Right ventricle myocardium inferior (tissue), 1 donor: ENCODE results near the gene HK1. TPM values are rescaled to one million over a fixed set of nuclear protein-coding genes. Genes with fewer than 3 reads are reported as not detected.
A peak's percentile ranks its signal among the peaks of the same experiment; 100 is the strongest.

Experiments
- ATAC-seq: fragments of 200-7000 bp; cut with Tn5 transposase; one replicate; pipeline ENCODE4 v1.9.1; 2020; ENCODE audit warnings: mild to moderate bottlenecking, moderate library complexity
- DNase-seq: peaks from one replicate; pipeline ENCODE4 v3.0.0; 2021; ENCODE audit errors: missing footprints
- intact Hi-C: fragments of 100-400 bp; cut with DNase I; formaldehyde crosslinking; loops from one replicate; pipeline ENCODE4 v1.11.0; 2022
- total RNA-seq: library from RNA; stranded (reverse); fragmentation: NEBNext Ultra II Directional; extraction: Animal tissue kit (Norgen Biotek cat#: 25700); gene quantifications from one replicate; pipeline ENCODE4 v1.2.1, GENCODE V29; 2021
- donor health status: DM: no; HTN: yes; CAD: no; lungs with severe emphysema.

The HK1 gene
- total RNA-seq, 1 donor from 2014 or later: 186 TPM

- DNase-seq (no peak), ATAC-seq (no peak)
- intact Hi-C loops: no loop called here
These were observed 140.9 kb downstream of the HK1 start for GRCh38 chr10:69419096-69419743.

GRCh38 chr10:69419744-69420126, 141.4 kb downstream of the HK1 start:
- intact Hi-C loops: no loop called here
- no peak for ATAC-seq
- no peak for DNase-seq

- intact Hi-C loops: no loop called here
- DNase-seq: peak; percentile 86
- ATAC-seq: peak; percentile 93
These were observed 143.5 kb downstream of the HK1 start for GRCh38 chr10:69421611-69422308.

DNA sequence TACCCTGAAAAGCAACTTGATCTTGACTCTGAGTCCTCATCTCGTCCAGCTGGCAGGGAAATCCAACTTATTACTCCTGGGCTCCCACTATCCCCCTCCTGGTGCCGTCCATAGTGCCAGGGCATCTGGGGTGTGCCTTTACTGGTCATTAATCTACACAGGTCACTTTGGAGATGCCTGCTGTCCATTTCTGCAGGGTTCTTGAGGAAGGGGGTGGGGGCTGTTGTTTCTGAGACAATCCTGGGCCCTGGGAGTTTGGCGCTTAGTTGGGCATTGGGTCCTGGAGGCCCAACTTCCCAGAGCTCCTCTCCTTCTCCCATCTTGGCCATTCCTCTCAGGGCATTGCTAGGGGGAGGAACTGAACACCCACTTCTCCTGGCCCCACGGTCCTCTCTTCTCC, 144.4 kb downstream of the HK1 start:
- intact Hi-C loops: no loop called here
- ATAC-seq: no peak
- DNase-seq: no peak

DNA sequence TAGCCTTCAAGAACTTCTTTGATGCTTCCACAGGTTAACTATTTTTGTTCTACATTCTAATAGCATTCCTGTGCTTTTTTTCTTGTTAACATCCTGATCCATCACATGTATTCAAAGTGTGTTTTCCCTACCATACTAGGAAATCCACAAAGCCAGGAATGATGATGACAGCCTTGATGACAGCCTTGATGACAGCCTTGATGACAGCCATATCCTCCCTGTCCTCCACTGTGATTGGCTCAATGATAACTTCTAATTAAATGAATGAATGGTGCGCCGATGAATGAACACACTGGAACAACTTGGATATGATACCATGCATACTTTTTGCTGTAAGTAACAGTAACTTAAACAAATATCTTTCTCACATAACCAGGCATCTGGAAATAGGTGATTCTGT, 146.7 kb downstream of the HK1 start:
- DNase-seq (no peak), ATAC-seq (no peak)
- intact Hi-C loops: loop anchor here (5.0 kb wide), 1 partner anchor 217 kb away; no protein-coding TSS in a partner anchor

DNA sequence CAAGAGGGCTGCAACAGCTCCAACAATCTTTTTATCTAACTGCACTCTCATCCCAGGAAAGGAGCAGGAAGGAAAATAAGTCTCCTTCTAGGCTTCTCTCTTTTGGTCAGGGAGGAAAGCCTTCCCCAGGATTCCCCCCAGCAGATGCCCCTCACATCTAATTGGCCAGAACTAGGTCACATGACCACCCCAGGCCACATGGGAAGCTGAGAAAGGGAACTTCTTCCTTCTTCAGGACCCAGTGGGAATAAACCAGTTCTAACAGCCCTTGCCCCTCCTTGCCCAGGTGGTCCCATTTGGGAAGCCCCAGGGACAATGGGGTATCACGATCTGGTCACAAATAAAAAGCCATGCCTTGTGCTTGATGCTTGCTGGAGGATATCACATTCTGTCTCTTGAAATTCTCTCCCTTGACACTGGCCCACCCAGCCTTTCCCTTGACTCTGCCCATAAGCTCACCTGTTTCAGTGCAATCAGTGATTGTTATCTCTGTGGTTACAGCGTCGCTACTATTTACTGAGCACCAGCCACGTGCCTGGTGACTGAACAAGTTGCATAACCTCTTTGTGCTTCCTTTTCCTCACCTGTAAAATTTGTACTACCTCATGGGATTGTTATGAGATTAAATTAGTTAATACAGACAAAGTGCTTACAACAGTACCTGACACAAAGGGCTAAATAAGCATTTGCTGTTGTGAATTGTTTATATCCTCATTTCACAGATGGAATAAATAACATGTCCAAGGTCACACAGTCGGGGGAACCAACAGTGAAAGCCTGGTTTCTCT, 147.4 kb downstream of the HK1 start:
- ATAC-seq (no peak), DNase-seq (no peak)
- intact Hi-C loops: loop anchor here (5.0 kb wide), 1 partner anchor 217 kb away; no protein-coding TSS in a partner anchor

DNA sequence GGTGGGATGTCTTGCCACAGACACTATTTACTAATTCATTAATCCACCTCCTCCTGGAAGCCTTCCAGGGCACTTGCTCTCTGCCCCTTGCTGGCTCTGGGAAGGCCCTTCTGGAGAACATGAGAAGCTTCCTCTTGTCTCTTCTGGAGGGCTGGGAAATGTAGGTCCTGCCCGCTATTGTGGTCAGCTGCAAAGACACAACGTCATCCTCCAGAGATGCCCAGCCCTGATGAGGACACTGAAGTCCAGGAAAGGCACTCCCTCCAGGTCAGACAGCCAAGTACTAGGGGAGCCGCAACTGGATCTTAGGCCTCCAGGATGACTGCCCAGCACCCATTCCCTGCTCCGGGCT, 148.1 kb downstream of the HK1 start:
- ATAC-seq (no peak), DNase-seq (no peak)
- intact Hi-C loops: loop anchor here (5.0 kb wide), 1 partner anchor 216 kb away; no protein-coding TSS in a partner anchor

GRCh38 chr10:69428165-69428564, 149.9 kb downstream of the HK1 start:
- ATAC-seq: no peak
- intact Hi-C loops: loop anchor here (5.0 kb wide), 1 partner anchor 214 kb away; no protein-coding TSS in a partner anchor
- no peak for DNase-seq

DNA sequence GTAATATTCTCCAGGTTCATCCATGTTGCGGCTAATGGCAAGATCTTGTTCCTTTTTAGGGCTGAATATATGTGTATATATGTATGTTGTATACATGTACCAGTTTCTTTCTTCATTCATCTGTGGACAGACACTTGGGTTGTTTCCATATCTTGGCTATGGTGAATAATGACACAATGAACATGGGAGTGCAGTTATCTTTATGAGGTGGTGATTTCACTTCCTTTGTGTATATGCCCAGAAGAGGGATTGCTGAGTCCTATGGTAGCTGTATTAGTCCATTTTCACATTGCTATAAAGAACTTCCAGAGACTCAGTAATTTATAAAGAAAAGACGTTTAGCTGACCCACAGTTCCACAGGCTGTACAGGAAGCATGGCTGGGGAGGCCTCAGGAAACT, 155.9 kb downstream of the HK1 start:
- DNase-seq (no peak), ATAC-seq (no peak)
- intact Hi-C loops: no loop called here

- ATAC-seq (no peak), DNase-seq (no peak)
- intact Hi-C loops: loop anchor here (5.0 kb wide), 1 partner anchor 47 kb away; no protein-coding TSS in a partner anchor
These were observed 156.6 kb downstream of the HK1 start for GRCh38 chr10:69434926-69435325.

GRCh38 chr10:69435966-69436520, 157.7 kb downstream of the HK1 start:
- DNase-seq: no peak
- ATAC-seq: no peak
- intact Hi-C loops: loop anchor here (5.0 kb wide), 1 partner anchor 46 kb away; no protein-coding TSS in a partner anchor

- ATAC-seq: no peak
- intact Hi-C loops: loop anchor here (5.0 kb wide), 1 partner anchor 45 kb away; no protein-coding TSS in a partner anchor
- no peak for DNase-seq
These were observed 159.3 kb downstream of the HK1 start for GRCh38 chr10:69437321-69438259.

DNA sequence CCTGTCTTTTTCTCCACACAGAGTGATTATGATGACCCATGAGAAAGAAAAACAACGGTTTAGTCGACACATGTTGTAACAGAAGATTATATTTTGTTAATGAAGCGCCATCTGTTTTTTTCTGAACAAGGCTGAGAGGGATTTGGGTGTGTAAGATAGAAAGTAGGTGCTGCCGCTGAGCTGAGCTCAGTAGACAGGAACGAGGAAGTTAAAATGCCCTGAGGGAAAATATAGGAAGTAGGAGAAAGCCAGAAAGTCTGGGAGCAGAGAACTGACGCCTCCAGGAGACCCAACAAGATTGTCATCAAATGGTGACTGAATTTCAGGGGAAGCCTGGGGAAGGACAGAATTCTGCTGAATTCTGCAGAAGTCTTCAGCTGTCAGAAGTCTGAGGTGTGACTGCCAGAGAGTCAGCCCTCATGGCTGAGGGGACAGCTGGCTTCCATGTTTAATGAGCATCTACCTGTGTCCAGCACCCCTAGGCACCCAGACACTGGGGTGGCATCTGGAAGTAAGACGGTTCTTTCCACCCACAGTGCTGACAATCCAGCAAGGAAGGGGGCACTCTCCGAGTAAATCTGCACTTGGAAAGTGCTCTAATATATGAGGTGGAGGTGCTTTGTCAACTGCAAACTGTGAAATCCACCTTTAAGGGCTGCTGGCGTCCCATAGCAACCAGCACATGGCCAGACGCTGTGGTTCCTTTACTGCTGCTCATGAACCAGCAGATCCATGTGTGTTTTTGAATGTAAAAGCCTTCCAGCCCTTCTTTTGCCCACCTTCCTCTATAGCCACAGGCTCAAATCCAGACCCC, 160.4 kb downstream of the HK1 start:
- ATAC-seq (peak; percentile 46), DNase-seq (no peak)
- intact Hi-C loops: loop anchor here (5.0 kb wide), 1 partner anchor 44 kb away; no protein-coding TSS in a partner anchor

DNA sequence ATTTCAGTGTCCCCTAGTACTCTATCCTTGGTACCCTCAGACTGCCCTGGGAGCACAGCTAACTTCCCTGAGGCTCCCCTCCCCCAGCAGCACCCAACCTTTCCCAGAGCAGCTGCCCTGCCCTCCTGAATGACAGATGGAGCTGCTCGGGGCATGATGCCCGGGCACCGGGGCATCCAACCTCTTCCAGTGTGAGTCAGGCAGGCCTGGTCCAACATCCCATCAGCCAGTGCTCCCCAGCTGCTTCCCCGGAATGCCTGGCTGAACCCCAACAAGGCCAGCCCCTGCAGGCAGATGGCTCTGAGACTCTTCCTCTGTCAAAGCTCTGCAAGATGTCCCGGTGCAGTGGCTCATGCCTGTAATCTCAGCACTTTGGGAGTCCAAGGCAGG, 161.0 kb downstream of the HK1 start:
- DNase-seq: no peak
- intact Hi-C loops: loop anchor here (5.0 kb wide), 1 partner anchor 43 kb away; no protein-coding TSS in a partner anchor
- no peak for ATAC-seq

GRCh38 chr10:69439813-69440506, 161.7 kb downstream of the HK1 start:
- intact Hi-C loops: loop anchor here (5.0 kb wide), 1 partner anchor 42 kb away; no protein-coding TSS in a partner anchor
- ATAC-seq (no peak), DNase-seq (no peak)

- ATAC-seq (no peak), DNase-seq (no peak)
- intact Hi-C loops: no loop called here
These were observed 165.1 kb downstream of the HK1 start for GRCh38 chr10:69443354-69443753.

DNA sequence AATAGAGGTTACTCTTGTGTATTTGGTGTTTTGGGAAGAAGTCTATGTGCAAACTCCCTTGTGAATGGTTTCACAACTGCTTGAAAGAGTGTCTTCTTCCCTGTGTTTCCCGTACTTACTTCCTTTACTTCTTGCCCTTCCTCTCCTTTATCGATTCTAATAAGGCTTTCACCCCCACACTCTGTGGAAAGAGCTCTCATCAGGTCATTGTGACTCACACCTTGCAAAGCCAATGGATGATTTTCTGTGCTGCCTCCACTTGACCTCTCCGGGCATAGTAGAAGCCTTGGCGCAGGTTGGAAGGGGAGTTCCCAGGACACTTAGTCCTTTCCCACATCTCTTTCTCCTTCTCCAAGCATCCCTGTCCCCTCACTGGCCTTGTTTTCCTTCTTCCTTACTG, 166.7 kb downstream of the HK1 start:
- DNase-seq (no peak), ATAC-seq (no peak)
- intact Hi-C loops: loop anchor here (5.0 kb wide), 1 partner anchor 62 kb away; no protein-coding TSS in a partner anchor
